NCI-H2107 treated with DMSO at 0.1 percent for 48 hours (cell line): ENCODE results near the gene QRFP.

Source experiments
- DNase-seq: peaks from one replicate; lab custom pipeline; 2025; ENCODE audit not compliant: unreplicated experiment; lab: John Stamatoyannopoulos, UW

QRFP gene

DNA sequence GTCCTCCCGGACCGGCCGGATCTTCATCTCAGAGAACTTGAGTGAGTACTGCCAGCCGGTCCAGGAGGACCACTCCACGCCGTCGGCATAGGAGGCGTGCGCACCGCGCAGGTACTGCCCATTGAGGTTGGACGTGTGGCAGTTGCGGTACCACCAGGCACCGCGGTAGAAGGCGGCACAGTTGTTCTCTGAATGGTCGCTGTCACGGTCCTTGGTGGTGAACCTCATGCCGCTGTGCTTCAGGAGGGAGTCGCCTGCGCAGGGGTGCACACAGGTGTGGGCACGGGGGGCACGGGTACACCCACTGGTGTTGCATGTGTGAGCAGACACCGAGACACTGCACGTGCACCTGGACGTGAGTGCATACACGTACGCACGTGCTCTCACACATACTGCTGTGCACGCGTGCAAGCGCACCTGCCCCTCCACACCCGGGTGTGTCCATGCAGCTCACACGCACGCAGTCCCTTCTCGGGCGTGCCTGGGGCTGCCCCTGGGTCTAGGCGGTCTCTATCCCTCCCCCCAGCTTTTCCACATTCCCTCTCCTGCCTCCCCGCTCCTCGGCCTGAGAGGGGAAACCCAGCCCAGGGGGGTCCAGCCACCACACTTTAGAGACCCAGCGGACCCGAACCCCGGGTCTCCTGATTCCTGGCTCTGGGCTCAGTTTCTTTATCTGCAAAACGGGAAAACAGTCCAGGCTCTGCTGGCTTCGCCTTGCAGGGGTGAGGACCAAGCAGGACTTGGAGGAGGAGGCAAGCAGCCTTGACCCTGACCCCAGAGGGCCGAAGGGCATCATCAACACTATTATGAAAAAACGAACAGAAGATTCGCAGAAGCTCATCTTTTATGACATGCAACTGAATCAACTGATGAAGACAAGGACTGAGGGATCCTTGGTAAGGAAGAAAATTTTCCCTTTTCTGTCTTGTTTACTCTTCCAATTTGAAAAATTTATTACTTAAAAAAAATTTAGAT lies 7.7 kb upstream of the QRFP start:
- no peak for DNase-seq

DNA sequence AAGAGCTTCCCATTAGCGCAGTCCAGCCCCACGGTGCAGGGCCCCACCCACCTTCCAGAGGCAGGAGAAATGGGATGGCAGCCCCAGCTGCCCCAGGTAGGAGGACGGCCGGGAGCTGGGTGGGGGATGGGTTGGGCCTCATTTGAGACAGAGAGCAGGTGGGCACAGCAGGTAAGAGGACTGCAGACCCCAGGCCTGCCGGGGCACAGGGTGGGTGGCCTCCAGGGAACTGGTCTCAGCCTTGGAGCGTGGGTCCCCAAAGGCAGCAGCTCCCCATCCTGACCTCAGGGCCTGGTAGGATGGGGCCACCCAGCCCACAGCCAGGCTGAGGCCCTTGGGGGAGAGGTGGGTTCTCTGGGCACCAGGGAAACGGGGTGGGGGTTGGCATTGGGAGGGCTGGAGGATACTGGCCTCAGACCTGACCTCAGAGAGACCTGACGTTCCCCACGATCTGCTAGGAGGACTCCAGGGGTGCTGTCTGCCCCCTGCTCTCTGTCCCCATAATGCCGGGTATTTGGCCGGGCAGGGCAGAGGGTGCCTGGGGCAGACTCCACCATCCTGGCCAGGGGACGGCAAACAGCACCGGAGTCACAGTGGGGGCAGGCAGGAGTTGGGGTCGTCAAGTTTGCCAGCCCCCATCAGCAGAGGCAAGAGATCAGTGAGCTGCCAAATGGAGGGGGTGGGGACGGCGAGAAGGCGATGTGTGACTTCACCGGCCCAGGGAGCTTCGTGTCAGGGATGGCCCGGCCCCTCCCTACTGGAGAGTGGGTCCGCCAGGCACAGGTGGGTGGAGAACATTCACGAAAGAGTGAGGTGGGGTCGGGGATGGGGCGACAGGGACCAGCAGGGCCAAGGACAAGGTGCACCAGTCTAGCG lies 6.8 kb upstream of the QRFP start:
- DNase-seq, result no peak

DNA sequence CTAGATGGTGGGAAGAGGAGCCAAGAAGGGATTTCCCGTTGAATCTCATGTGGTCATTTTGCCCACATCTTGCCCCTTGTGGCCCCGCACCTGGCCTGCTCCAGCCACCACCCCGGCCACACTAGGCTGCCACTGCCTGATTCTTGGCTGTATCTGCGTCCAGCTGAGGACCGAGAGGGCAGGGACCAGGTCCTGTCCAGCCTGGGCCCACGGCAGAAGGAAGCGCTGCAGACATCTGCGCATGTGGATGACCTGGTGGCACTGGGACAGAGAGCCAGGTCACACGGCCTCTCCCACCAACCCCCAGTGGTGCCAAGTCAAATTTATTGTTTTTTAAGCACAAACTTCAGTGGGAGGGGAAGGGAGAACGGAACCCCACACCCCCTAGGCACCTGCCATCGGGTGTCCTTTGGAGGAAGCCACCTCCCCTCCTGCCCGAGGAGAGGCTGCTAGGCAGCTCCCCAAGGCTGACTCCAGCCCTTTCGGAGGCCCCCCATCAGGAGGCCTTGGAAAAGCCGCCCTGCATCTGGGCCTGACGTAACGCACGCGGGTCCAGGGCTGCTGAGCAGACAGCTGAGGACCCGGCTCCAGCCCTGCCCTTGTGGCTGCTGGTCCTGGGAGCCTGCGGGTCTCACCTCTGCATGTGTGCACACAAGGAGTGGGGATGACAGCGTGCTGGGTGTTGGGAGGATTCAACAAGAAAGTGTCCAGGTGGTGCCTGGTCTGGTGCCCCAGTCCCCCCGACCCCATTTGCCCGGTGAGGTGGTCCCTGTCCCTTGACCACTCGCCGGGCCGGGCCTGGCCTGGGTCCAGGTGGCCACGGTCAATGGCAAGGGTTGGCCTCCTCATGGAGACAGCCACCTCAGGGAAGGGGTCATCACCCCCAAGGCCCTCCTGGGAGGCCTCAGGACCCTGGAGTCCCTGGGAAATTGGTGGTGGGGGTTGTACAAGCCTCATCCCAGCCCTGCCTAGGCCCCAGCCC lies 5.9 kb upstream of the QRFP start:
- no peak for DNase-seq

DNA sequence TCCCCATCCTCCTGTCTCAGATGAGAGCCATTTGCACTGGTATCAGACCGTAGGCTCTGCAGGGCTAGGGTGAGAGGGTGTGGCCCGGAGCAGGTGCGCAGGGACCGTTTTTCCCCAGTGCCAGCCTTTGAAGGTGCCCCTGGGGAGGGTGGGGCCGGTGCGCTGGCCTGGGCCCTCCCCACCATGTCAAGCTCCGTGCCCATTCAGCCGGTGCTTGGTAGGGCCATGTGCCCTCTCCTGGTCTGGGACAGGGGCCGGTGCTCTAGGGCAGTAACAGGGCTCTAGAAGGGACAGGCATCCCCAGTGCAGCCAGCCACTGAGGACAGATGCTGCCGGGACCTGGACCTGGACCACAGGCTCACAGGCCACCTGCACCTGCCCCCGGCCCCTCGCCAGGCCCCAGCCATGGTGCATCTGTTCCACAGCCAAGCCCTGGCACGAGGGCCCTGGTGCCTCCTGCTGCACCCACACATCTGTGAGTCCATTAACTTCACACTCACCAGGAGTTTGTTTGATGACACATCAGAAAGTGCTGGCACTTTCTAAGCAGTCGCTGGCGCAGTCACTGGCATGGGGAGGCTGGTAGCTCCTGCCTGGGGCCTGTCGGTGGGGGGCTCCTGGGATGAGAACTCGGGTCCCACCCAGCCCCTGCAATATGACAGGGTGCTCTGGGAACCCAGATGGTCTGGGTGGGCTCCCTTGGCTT lies 5.0 kb upstream of the QRFP start:
- DNase-seq, result no peak

DNA sequence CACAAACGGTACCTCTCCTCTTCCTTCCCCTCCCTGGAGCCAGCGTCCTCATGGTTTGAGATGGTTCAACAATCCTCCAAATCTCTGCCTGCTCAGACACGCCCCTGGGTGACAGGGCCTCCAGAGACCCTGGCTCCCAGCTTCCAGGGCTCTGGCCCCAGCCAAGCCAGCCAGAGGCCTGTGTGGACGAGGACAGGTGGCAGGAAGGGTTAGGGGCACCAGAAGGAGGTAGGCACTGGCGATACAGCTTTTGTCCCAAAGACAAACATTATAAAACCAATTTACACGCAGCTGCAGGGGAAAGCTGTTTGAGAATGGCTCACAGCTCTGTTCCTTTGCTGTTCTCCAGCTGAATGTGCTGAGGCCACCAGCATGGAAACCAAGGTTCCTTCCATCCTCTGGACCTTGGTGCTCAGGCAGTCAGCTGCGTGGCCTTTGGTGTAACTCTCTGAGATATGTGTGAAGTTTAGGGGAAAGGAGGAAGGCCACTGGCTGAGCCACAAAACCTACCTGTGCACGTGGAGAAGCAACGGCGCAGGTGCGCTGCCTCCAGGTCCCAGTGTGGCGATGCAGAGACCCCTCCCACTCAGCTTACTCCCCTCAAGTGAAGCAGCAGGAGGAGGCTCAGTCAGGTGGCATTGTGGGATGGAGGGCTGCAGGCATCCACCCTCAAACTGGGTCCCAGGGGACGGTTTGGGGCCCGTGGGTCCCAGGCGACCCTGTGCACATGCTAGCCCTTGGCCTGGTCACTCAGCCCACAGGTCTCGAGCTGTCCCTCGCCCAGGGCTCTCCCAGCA lies 4.3 kb upstream of the QRFP start:
- no peak for DNase-seq

DNA sequence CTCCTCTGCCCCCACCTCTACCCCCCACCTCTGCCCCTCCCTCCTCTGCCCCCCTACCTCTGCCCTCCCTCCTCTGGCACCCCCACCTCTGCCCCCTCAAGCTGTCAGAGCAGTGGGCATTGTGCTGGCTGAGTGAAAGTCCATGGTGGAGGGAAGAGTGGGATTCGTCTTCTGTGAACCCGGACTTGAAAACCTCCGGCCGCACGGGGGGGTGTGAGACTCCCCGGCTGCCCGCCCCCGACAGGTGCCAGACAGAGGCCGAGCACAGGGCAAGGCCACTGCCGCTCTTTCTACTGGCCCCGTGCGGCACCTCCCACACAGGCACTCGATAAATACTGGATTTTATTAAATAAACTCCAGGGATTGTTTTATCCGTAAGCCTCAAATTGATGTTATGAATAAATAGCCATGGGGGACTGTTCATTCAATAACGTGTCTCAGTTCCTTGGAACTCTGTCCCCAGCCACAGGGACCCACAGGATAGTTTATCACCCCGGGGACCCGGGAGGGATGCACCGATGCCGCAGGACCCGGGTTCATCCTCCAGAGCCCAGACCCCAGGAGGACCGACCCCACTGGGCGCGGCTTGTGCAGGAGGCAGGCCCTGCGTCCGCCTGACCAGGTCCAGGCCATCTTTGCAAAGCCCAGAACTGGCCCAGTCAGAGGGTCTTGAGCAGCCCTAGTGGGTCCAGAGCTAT lies 2.6 kb upstream of the QRFP start:
- DNase-seq, result no peak

DNA sequence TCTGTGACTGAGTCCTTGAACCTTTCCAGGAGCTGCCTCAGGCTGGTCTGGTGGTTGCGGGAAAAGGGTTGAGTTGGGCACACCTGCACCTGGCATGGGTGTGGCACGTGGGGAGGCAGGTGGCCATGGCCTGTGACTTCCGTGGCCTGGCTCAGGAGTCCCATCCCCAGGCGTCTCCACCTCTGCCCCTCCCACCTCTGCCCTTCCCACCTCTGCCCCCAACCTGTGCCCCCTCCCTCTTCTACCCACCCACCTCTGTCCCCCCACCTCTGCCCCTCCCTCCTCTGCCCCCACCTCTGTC lies 1.9 kb upstream of the QRFP start:
- DNase-seq, result no peak

DNA sequence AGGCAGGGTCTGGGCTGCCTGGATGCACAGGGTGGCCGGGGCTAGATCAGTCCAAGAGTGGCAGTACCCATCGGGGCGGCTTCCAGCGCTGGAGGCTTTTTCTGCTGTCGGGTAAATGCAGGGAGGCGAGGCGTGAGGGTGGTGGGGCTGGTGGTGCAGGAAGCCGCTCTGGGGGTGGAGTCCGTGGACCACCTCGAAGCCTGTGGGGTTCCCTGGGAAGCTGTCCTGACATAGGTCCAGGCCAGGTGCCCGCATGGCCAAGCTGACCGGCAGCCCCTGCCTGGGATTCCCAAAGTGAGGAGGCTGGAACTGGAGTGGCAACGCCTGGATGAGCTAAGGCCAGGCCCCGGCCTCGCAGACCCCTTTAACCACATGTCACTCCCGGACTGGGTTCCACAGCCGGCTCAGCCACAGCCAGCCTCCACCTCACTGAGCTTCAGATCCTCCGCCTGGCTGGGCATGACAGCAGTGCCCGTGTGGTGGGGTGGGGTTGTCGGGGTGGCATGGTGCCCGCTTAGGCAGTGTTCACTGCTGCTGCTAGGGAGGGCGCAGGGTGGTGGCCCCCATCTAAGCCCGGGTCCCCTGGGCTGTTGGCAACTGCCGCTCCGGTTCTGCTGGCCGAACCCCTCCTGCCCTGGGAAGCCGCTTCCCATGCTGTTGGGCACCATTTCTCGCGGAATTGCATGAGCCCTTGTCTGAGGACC lies 1.4 kb upstream of the QRFP start:
- no peak for DNase-seq

DNA sequence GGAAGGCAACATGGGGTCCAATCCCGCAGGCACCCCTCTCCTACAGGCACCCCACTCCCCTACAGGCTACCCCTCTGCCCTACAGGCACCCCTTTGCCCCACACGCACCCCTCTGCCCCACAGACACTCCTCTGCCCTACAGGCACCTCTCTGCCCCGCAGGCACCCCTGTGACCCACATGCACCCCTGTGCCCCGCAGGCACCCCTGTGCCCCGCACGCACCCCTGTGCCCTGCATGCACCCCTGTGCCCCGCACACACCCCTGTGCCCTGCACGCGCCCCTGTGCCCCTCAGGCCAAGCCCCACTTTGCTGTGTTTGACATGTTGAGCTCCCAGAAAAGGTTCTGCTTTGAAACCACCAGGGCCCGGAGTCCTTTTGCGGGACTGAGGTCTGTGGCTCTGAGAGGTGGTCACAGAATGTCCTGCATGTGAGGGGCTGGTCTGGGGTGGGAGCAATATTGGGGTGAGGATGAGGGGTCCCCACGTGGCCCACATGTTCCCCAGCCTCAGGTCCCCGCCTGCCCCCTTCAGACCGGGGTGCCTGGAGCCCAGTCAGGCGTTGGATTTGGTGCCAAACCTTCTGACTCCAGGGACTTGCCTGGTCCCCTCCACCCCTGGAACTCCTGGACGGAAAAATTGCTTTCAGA lies 616 bp upstream of the QRFP start:
- no peak for DNase-seq

DNA sequence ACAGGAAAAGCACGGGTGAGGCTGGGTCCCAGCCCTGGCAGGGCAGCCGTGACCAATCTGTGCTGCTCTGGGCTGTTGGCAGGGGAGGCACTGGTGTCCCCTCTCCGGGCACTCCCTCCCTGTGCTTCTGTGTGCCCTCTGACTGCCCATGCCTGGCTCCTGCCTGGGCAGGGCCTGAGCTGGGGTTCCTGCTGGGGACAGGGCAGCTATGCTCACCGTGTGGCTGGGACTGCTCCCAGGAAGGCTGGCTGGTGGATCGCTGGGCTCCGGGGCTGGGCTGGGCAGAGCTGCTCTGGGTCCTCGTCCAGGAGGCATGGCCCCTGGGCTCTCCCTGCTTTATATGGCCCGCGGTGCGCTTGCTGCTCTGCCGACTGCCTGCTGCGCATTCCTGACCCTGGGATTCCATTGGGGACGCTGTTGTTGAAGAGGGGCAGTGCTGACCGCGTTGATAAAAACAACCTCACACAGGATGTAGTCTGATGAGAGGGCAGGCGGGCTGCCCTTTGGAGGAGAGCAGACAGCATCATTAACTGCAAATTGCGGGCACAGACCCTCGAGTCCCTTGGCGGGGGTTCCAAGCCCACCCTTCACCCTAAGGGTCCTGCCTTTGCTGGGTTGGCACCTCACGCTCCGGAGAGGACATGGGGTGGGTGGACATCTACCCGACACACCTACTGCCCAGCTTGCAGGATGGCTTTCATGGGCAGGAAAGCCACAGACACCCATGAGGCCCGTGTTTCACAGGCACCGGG lies 955 bp downstream of the QRFP start:
- DNase-seq, result no peak

DNA sequence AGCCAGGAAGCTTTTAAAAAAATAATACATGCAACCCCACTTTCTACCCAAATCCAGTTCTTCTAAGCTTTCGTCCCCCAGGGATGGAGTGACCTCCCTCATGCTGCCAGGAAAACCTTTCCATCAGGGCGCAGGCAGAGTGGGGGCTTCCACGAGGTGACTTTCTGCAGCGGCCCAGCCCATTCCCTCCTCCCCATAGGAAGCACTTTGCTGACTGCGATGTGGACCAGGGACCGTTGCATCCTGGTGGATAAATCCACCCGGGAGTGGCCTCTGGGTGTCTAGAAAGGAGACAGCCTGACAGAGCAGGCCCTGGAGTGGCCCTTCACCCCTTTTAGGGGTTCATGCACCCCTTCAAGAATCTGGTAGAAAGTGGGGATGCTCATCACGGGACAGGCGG lies 1.6 kb downstream of the QRFP start:
- no peak for DNase-seq

DNA sequence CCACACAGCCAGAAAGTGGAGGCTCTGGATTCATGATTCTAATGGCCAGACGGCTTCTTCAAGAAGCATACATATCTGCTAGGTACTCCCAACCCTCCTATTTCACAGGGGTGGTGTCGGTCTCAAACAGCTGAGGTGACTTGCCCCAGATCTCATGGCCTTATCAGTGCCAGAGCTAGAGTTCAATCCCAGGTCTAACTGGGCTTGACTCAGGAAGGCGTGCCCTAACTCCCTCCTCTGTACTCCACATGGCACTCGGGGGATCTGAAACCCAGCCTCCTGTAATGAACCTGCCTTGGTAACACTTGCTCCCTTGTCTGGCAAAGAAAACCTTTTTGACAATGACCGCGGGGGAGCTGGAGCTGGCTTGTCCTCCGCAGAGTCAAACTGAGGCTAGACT lies 2.1 kb downstream of the QRFP start:
- no peak for DNase-seq

DNA sequence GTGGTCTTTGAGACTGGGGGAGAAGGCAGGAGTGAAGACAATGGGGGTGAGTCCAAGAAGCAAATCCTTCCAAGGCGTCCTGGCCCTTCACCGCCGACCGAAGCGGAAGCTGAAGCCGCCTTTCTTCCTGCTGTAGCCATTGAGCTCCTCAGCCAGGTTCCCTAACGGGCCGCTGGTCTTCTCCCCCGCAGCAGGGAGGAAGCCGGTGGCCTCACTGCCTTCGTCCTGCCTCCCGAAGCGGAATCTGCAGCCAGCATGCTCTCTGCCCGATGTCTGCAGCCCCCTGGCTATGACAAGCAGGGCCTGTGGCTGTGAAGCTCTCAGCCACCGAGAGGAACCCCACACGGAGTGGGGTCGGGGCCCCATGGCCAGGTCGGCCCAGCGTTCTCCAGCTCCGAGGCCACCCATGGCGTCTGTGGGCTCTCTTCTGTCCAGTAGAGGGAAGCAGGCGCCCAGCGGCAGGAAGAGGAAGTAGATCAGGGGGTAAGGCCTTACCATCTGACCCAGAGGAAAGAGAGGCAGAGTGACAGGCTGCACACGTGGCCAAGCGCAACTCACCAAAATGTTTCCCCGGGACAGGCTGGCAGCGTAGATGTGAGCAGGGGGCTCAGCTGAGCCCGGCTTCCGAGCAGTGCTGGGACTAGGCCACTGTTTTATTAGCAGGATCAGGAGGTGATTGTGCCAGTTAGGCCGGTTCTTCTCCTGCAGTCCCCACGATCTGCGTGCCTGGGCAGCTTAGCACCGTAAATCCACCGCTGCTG lies 3.1 kb downstream of the QRFP start:
- DNase-seq, result no peak

DNA sequence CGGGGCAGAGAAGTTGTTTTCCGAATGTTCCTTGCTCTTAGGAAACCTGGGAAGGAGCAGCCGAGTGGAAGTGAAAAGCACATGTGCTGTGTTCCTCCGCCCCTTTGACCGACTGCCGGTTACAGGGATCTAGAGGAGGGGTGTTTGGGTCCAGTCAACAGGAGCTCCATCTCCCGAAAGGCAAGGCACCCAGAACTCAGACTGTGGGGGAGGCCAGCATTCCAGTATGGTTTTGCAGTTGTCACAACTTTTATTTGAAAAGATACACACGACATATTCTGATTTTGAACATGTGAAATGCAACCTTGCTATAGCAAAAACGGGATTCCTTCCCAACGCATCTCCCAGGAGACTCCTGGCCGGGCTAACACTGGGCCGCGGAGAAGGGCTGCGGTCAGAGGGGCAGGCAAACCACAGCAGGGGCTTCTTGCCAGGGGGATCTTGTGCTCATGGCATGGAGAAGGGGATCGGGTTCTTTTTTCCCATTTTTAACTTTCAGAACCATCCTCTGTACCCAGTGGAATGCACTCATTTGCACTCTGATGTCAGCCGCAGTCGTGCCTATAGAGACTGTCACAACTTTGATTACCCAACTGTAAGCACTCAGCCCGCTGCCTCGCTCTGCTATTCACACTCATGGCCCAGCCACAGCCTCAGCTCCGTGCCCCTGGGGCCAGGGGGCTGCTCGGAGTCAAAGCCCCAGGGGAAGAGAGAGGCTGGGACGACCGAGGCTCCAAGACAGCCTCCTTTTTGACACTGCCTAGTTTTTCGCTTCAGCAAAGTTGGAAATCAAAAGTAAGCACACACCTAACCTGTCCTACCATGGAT lies 3.9 kb downstream of the QRFP start:
- no peak for DNase-seq

DNA sequence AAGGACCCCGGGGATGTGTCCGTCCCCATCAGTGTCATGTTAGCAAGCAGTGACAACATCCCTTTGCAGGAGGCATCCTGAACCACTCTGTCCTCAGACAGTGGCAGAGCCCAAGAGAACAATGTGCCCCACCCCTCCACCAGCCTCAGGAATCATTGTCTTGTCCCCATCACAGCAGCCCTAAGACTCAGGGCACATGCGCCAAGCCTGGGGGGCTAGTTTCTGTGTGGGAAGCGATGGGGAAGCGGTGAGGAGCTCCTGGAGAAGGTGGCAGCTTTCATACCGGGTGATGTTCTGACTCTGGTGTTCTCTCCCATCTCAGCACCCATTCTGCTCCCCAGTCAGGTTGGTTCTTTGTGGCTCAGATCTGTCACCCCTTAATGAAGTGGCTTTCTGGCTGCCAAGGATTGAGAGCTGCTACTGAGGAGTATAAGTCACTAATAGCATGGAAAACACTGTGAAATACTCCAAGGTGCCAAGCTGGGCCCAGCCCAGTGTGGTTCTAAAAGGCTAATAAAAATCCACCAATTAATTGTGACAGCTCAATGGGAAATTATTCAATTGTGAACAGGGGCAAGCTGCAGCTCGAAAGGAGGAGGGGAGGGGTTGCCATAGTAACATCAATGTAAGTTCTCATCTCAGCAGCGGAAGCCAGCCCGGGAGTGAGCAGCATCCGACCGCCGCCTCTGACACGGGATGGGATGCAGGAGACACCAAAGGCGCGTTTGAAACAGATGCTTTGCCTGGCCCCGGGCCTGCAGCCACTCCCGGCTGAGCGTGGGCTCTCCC lies 4.7 kb downstream of the QRFP start:
- no peak for DNase-seq
